SK-N-SH (cell line): ENCODE results near the gene STYXL1. TPM values are rescaled to one million over a fixed set of nuclear protein-coding genes. Genes with fewer than 3 reads are reported as not detected.

Experiments
- CTCF ChIA-PET: fragments of 300-600, 350-600 bp; formaldehyde crosslinking; extraction: SDS; loops from one replicate; lab custom pipeline; 2021; lab: Yijun Ruan, JAX
- POLR2A ChIA-PET: fragments of 350-600 bp; sonication (Branson Sonifier 250); formaldehyde crosslinking; extraction: SDS; loops from one replicate; lab custom pipeline; 2020; ENCODE audit warnings: antibody characterized with exemption, inconsistent platforms; lab: Yijun Ruan, JAX
- DNase-seq: peaks from one replicate; pipeline ENCODE4 v3.0.0; 2012
- H2AFZ ChIP-seq: fragments of 200-600 bp; sonication (generic); 2 replicates; pipeline ENCODE4 v1.8.1; 2016; ENCODE audit warnings: antibody characterized with exemption, mild to moderate bottlenecking, low read depth
- H3F3A ChIP-seq: fragments of 200-600 bp; sonication (generic); replicated peaks from 2 replicates; pipeline ENCODE3; 2016; ENCODE audit warnings: antibody characterized with exemption, mild to moderate bottlenecking; ENCODE audit not compliant: insufficient read depth
- H3K27ac ChIP-seq, 2 experiments: fragments of 200-500 bp in 1 of 2; fragments of 200-600 bp in 1 of 2; sonication (Bioruptor generic) in 1 of 2; sonication (generic), shearing (Covaris generic) in 1 of 2; 2 replicates each; pipeline versions ENCODE4 v1.5.1 to v1.6.1; 2014 to 2016; ENCODE audit warnings: low read depth in 2 of 2, inconsistent platforms in 1 of 2, low read length in 1 of 2, mild to moderate bottlenecking in 1 of 2, mixed read lengths in 1 of 2
- H3K27me3 ChIP-seq: fragments of 200-600 bp; sonication (generic), shearing (Covaris generic); 2 replicates; pipeline ENCODE4 v1.6.1; 2016; ENCODE audit warnings: mixed run types; ENCODE audit not compliant: insufficient read depth
- H3K36me3 ChIP-seq, 2 experiments: fragments of 200-500 bp in 1 of 2; fragments of 200-600 bp in 1 of 2; sonication (Bioruptor generic) in 1 of 2; sonication (generic) in 1 of 2; replicated peaks in 1 of 2; 2 replicates each; pipeline versions ENCODE3 to v1.5.1; 2014 to 2016; ENCODE audit warnings: low read length in 1 of 2, mild to moderate bottlenecking in 1 of 2; ENCODE audit not compliant: insufficient read depth in 2 of 2, control insufficient read depth in 1 of 2
- H3K4me1 ChIP-seq, 2 experiments: fragments of 200-500 bp in 1 of 2; fragments of 200-600 bp in 1 of 2; sonication (Bioruptor generic) in 1 of 2; sonication (generic), shearing (Covaris generic) in 1 of 2; 2 replicates each; pipeline versions ENCODE4 v1.5.1 to v1.6.1; 2014 to 2016; ENCODE audit warnings: low read depth in 1 of 2, low read length in 1 of 2, mixed run types in 1 of 2; ENCODE audit not compliant: insufficient read depth in 2 of 2, control insufficient read depth in 1 of 2
- H3K4me2 ChIP-seq: fragments of 200-600 bp; sonication (generic), shearing (Covaris generic); 2 replicates; pipeline ENCODE4 v1.6.1; 2017; ENCODE audit warnings: mixed run types
- H3K4me3 ChIP-seq, 2 experiments: fragments of 200-500 bp in 1 of 2; fragments of 200-600 bp in 1 of 2; sonication (Bioruptor generic) in 1 of 2; sonication (generic), shearing (Covaris generic) in 1 of 2; 2 replicates each; pipeline versions ENCODE4 v1.5.1 to v1.8.1; 2014 to 2016; ENCODE audit warnings: low read depth in 2 of 2, inconsistent platforms in 1 of 2, low read length in 1 of 2, mild to moderate bottlenecking in 1 of 2, mixed read lengths in 1 of 2, moderate library complexity in 1 of 2
- H3K79me2 ChIP-seq: fragments of 200-600 bp; sonication (generic); 2 replicates; pipeline ENCODE4 v1.8.1; 2017; ENCODE audit warnings: mild to moderate bottlenecking; ENCODE audit not compliant: insufficient read depth
- H3K9ac ChIP-seq: fragments of 200-600 bp; sonication (generic); 2 replicates; pipeline ENCODE4 v1.6.1; 2017; ENCODE audit warnings: mixed run types
- H3K9me2 ChIP-seq: fragments of 200-600 bp; sonication (generic); 2 replicates; pipeline ENCODE4 v1.6.1; 2017; ENCODE audit warnings: mixed run types
- H3K9me3 ChIP-seq: fragments of 200-600 bp; sonication (generic); 2 replicates; pipeline ENCODE4 v1.6.1; 2017; ENCODE audit warnings: mixed run types, mild to moderate bottlenecking, moderate library complexity
- H4K20me1 ChIP-seq: fragments of 200-600 bp; sonication (generic); 2 replicates; pipeline ENCODE4 v1.6.1; 2017; ENCODE audit warnings: mild to moderate bottlenecking, mixed run types; ENCODE audit not compliant: insufficient read depth
- FOSL2 ChIP-seq: IDR thresholded peaks from 2 replicates; pipeline ENCODE4 v1.4.0; 2012; ENCODE audit warnings: low read depth, mild to moderate bottlenecking, moderate library complexity, borderline replicate concordance
- FOXM1 ChIP-seq: IDR thresholded peaks from 2 replicates; pipeline ENCODE4 v1.4.0; 2012; ENCODE audit warnings: low read depth, mild to moderate bottlenecking
- GABPA ChIP-seq: IDR thresholded peaks from 2 replicates; pipeline ENCODE4 v1.4.0; 2012; ENCODE audit warnings: low read depth, mild to moderate bottlenecking
- GATA2 ChIP-seq: sonication (generic); formaldehyde crosslinking; IDR thresholded peaks from 2 replicates; pipeline ENCODE4 v1.5.0; 2020; ENCODE audit warnings: mild to moderate bottlenecking, missing genetic modification reagents
- IRF3 ChIP-seq: fragments of 150-350 bp; IDR thresholded peaks from 2 replicates; pipeline ENCODE4 v1.6.1; 2016; ENCODE audit warnings: mild to moderate bottlenecking, low read depth, low read length
- JUND ChIP-seq: IDR thresholded peaks from 2 replicates; pipeline ENCODE4 v1.4.0; 2012
- MAX ChIP-seq: IDR thresholded peaks from 2 replicates; pipeline ENCODE4 v1.4.0; 2012; ENCODE audit warnings: low read depth
- MEF2A ChIP-seq: IDR thresholded peaks from 2 replicates; pipeline ENCODE4 v1.4.0; 2012; ENCODE audit warnings: low read depth, borderline replicate concordance
- MXI1 ChIP-seq: IDR thresholded peaks from 2 replicates; pipeline ENCODE4 v1.6.1; 2012; ENCODE audit warnings: mild to moderate bottlenecking, low read depth, low read length, improper control_type of control experiment
- NRF1 ChIP-seq: IDR thresholded peaks from 2 replicates; pipeline ENCODE4 v1.6.1; 2012; ENCODE audit warnings: low read depth, mild to moderate bottlenecking, low read length
- RAD21 ChIP-seq: IDR thresholded peaks from 2 replicates; pipeline ENCODE4 v1.6.1; 2012; ENCODE audit warnings: mild to moderate bottlenecking, low read length
- RCOR1 ChIP-seq: fragments of 150-350 bp; IDR thresholded peaks from 2 replicates; pipeline ENCODE4 v1.6.1; 2017; ENCODE audit warnings: antibody characterized with exemption, low read length
- REST ChIP-seq: IDR thresholded peaks from 2 replicates; pipeline ENCODE4 v1.6.1; 2012; ENCODE audit warnings: mild to moderate bottlenecking, low read depth, low read length, moderate library complexity
- RFX5 ChIP-seq: IDR thresholded peaks from 2 replicates; pipeline ENCODE4 v1.6.1; 2012; ENCODE audit warnings: mild to moderate bottlenecking, improper control_type of control experiment, low read length
- RXRA ChIP-seq: IDR thresholded peaks from 2 replicates; pipeline ENCODE4 v1.4.0; 2012; ENCODE audit warnings: low read depth, mild to moderate bottlenecking, borderline replicate concordance
- SIN3A ChIP-seq: IDR thresholded peaks from 2 replicates; pipeline ENCODE4 v1.6.1; 2012; ENCODE audit warnings: low read depth, mild to moderate bottlenecking, low read length, moderate library complexity, borderline replicate concordance
- TAF1 ChIP-seq: IDR thresholded peaks from 2 replicates; pipeline ENCODE4 v1.6.1; 2012; ENCODE audit warnings: low read depth, mild to moderate bottlenecking, low read length, moderate library complexity, borderline replicate concordance
- TCF12 ChIP-seq: IDR thresholded peaks from 2 replicates; pipeline ENCODE4 v1.4.0; 2012
- TEAD4 ChIP-seq: IDR thresholded peaks from 2 replicates; pipeline ENCODE4 v1.4.0; 2012; ENCODE audit warnings: mild to moderate bottlenecking, borderline replicate concordance; ENCODE audit not compliant: insufficient read depth
- USF1 ChIP-seq: IDR thresholded peaks from 2 replicates; pipeline ENCODE4 v1.4.0; 2012; ENCODE audit warnings: low read depth, borderline replicate concordance
- USF2 ChIP-seq: fragments of 150-350 bp; IDR thresholded peaks from 2 replicates; pipeline ENCODE4 v1.6.1; 2017; ENCODE audit warnings: antibody characterized with exemption, low read length, low read depth, borderline replicate concordance
- YY1 ChIP-seq: IDR thresholded peaks from 2 replicates; pipeline ENCODE4 v1.4.0; 2012; ENCODE audit warnings: low read depth, mild to moderate bottlenecking
- WGBS: methylation state at CpG from one replicate; pipeline ENCODE4 v1.1.6; 2017; ENCODE audit warnings: low lambda C conversion rate; 5-methylcytosine and 5-hydroxymethylcytosine counted together
- polyA plus RNA-seq, 3 experiments: library from polyadenylated mRNA; depleted of rRNA; stranded (reverse); fragments of >200 nt; gene quantifications; 2 replicates each; pipeline ENCODE4 v1.2.3, GENCODE V29; 2012

STYXL1 gene
- polyA plus RNA-seq, 1 of the 3 experiments (the other 2 are of a cell fraction) = 86.6 TPM

- TF ChIP-seq GATA2 (CRISPR knock-in tag) = no peak
- peak; percentile 98 for TF ChIP-seq MAX
- TF ChIP-seq REST = 0 out of 2 replicates have a peak, but pooled peaks have one; percentile 39
- TF ChIP-seq IRF3 = no peak
- no peak for TF ChIP-seq USF2
Observed at GRCh38 chr7:76047811-76048667, at the start of gene STYXL1, which contains the start of gene MDH2 (continued).

GRCh38 chr7:76095908-76096307, 48.1 kb upstream of the STYXL1 start:
- H3K4me3 ChIP-seq = no peak overlapping the region
- TF ChIP-seq GABPA (no peak), USF2 (no peak), RFX5 (no peak), YY1 (no peak), TAF1 (no peak), SIN3A (no peak), USF1 (no peak), TCF12 (no peak), NRF1 (no peak), RAD21 (no peak), GATA2 (CRISPR knock-in tag) (no peak), RXRA (no peak), MEF2A (no peak), FOSL2 (no peak), JUND (no peak), TEAD4 (no peak), RCOR1 (no peak), MXI1 (no peak), FOXM1 (no peak)
- H4K20me1 ChIP-seq = no peaks in the 10 kb centered on the region
- no peaks in the 10 kb centered on the region; the same call in 1 of the 2 replicates for H3K27me3 ChIP-seq
- no peaks in the 10 kb centered on the region for H3K4me1 ChIP-seq
- no peak overlapping the region for H3K9ac ChIP-seq
- ChIA-PET POLR2A (no interaction called here), CTCF (no interaction called here)
- no peaks in the 10 kb centered on the region for H3K36me3 ChIP-seq
- H3K4me2 ChIP-seq = no peak overlapping the region
- H3F3A ChIP-seq = no peaks in the 10 kb centered on the region
- H3K79me2 ChIP-seq = no peaks in the 10 kb centered on the region
- H3K9me3 ChIP-seq = no peaks in the 10 kb centered on the region
- WGBS = 89% methylated on average over 3 of the region's 3 CpGs
- H3K27ac ChIP-seq = no peak overlapping the region
- no peak for DNase-seq
- no peaks in the 10 kb centered on the region for H3K9me2 ChIP-seq
- H2AFZ ChIP-seq = no peak overlapping the region
